ENCODE measurements around the gene LRRC53.

- TF ChIP-seq CTCF (IDR thresholded peaks at IDR 0.05) (no peak), POLR2A (IDR thresholded peaks at IDR 0.05) (no peak), EP300 (IDR thresholded peaks at IDR 0.05) (no peak), POLR2AphosphoS5 (IDR thresholded peaks at IDR 0.05) (no peak)
These were observed 11.6 kb upstream of the LRRC53 start for GRCh38 chr1:74523873-74524480.
